Endodermal cell (in vitro differentiated cells): Measurements from ENCODE around the gene SMIM3. TPM values are rescaled to one million over a fixed set of nuclear protein-coding genes. Genes with fewer than 3 reads are reported as not detected.
"Not testable (repeated sequence)": the region's sequence is repeated elsewhere in the genome, so short reads cannot be mapped to it uniquely, and the experiment has no call there.

Experiments
- DNase-seq: peaks from one replicate; pipeline ENCODE4 v3.0.0-alpha.2; 2017
- H3K27ac ChIP-seq: 2 replicates; pipeline ENCODE4 v1.5.1; 2013; ENCODE audit warnings: mild to moderate bottlenecking, low read depth, low read length, moderate library complexity
- H3K27me3 ChIP-seq: 2 replicates; pipeline ENCODE4 v1.6.1; 2013; ENCODE audit warnings: mild to moderate bottlenecking, low read length, moderate library complexity; ENCODE audit not compliant: insufficient read depth, control insufficient read depth, poor library complexity, severe bottlenecking
- H3K36me3 ChIP-seq: 2 replicates; pipeline ENCODE4 v1.7.0; 2013; ENCODE audit warnings: mild to moderate bottlenecking, low read length, moderate library complexity; ENCODE audit not compliant: control insufficient read depth, insufficient read depth
- H3K4me1 ChIP-seq: one replicate; pipeline ENCODE4 v1.7.0; 2013; ENCODE audit warnings: low read length; ENCODE audit not compliant: control insufficient read depth, insufficient read depth
- H3K4me3 ChIP-seq: 2 replicates; pipeline ENCODE4 v1.5.1; 2013; ENCODE audit warnings: mild to moderate bottlenecking, low read length, moderate library complexity
- H3K9ac ChIP-seq: 2 replicates; pipeline ENCODE4 v1.6.1; 2013; ENCODE audit warnings: mild to moderate bottlenecking, low read length, moderate library complexity; ENCODE audit not compliant: poor library complexity, severe bottlenecking; ENCODE audit errors: extremely low read depth
- H3K9me3 ChIP-seq: 2 replicates; pipeline ENCODE4 v1.6.1; 2013; ENCODE audit warnings: mild to moderate bottlenecking, low read length, moderate library complexity; ENCODE audit not compliant: control insufficient read depth
- H3K27ac Mint-ChIP-seq: 2 replicates; pipeline ENCODE4 v1.8.0; 2020; ENCODE audit warnings: mixed read lengths
- H3K27me3 Mint-ChIP-seq: 2 replicates; pipeline ENCODE4 v1.8.0; 2021; ENCODE audit warnings: mild to moderate bottlenecking, mixed read lengths; ENCODE audit not compliant: insufficient read depth
- H3K36me3 Mint-ChIP-seq: 2 replicates; pipeline ENCODE4 v1.8.0; 2020; ENCODE audit warnings: low read depth, mixed read lengths
- H3K4me1 Mint-ChIP-seq: 2 replicates; pipeline ENCODE4 v1.8.0; 2020; ENCODE audit warnings: mixed read lengths
- H3K4me3 Mint-ChIP-seq: 2 replicates; pipeline ENCODE4 v1.8.0; 2020; ENCODE audit warnings: mild to moderate bottlenecking, moderate library complexity, mixed read lengths
- H3K9me3 Mint-ChIP-seq: 2 replicates; pipeline ENCODE4 v1.8.0; 2020; ENCODE audit warnings: mild to moderate bottlenecking, mixed read lengths
- WGBS, 2 experiments: methylation state at CpG; one replicate each; pipeline versions ENCODE4 v1.1.5 to v1.1.7; 2013; ENCODE audit warnings: missing lambda C conversion rate in 2 of 2, mixed read lengths in 1 of 2; ENCODE audit not compliant: insufficient coverage in 1 of 2, insufficient read length in 1 of 2; 5-methylcytosine and 5-hydroxymethylcytosine counted together
- total RNA-seq, 2 donors: library from RNA; stranded (reverse); fragmentation: NEBNext Ultra II Directional in 1 of 2; extraction: Animal tissue kit (Norgen Biotek cat#: 25700) in 1 of 2; gene quantifications; 2 replicates in 1 of 2; 3 replicates in 1 of 2; pipeline ENCODE4 v1.2.1, GENCODE V29; 2021
- TF ChIP-seq, protein P1 (sequence below): fragments of 200-600 bp; sonication (generic); conservative IDR thresholded peaks from 2 replicates; pipeline ENCODE4 v1.5.0; 2021; ENCODE audit warnings: antibody characterized with exemption, mild to moderate bottlenecking

SMIM3 gene
- total RNA-seq, 2 donors from 2014 or later, result 6.3 to 9.0 TPM

DNA sequence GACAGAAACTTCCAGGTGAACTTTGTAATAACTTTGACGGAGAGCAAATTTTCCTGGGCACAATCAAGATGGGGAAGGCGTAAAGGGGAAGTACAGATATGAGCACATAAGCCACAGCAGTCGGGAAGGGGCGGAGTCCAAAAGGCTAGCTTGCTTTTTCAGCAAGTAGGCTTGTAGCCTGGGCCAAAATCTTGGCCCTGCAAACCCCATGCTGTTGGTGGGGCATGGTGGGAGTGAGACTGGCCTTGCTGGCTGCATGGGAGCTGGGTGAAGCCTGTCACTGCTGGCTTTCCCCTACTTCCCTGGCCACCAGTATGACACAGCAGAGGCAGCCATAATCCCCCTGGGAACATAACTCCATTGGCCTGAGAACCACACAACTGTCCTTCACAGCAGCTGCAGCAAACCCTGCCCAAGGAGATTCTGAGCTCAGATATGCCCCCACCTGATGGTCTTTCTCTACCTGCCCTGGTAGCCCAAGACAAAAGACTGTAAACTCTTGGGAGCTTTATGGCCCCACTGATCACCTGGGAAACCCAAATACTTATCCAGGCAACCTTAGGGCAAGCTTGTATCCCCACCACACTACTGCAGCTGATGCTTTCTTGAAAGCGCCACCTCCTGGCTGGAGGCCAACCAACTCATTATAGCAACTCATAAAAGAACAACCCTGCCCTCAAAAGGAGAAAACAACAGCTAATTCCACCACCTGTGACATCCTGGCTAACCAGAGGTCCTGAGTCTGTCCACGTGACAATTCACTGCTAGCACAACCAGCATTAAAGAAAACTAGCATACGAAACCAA, 43.8 kb upstream of the SMIM3 start:
- H3K4me1 Mint-ChIP-seq, result peaks cover 10% of the 10 kb centered on the region
- Histone ChIP-seq H3K9ac (no peak overlapping the region), H3K27me3 (no peaks in the 10 kb centered on the region), H3K4me3 (no peak overlapping the region), H3K27ac (no peak overlapping the region), H3K9me3 (peaks cover 32% of the 10 kb centered on the region), H3K4me1 (no peaks in the 10 kb centered on the region), H3K36me3 (peaks cover 64% of the 10 kb centered on the region)
- no peak for DNase-seq
- no peak overlapping the region for H3K4me3 Mint-ChIP-seq
- TF ChIP-seq, protein P1, sequence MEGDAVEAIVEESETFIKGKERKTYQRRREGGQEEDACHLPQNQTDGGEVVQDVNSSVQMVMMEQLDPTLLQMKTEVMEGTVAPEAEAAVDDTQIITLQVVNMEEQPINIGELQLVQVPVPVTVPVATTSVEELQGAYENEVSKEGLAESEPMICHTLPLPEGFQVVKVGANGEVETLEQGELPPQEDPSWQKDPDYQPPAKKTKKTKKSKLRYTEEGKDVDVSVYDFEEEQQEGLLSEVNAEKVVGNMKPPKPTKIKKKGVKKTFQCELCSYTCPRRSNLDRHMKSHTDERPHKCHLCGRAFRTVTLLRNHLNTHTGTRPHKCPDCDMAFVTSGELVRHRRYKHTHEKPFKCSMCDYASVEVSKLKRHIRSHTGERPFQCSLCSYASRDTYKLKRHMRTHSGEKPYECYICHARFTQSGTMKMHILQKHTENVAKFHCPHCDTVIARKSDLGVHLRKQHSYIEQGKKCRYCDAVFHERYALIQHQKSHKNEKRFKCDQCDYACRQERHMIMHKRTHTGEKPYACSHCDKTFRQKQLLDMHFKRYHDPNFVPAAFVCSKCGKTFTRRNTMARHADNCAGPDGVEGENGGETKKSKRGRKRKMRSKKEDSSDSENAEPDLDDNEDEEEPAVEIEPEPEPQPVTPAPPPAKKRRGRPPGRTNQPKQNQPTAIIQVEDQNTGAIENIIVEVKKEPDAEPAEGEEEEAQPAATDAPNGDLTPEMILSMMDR, result no peak
- peaks cover 87% of the 10 kb centered on the region for H3K36me3 Mint-ChIP-seq
- WGBS, 2 experiments, result 92 to 96% methylated on average over 4 to 7 of the region's 7 CpGs
- no peak overlapping the region for H3K27ac Mint-ChIP-seq
- H3K27me3 Mint-ChIP-seq, result no peaks in the 10 kb centered on the region
- H3K9me3 Mint-ChIP-seq, result peaks cover 30% of the 10 kb centered on the region

DNA sequence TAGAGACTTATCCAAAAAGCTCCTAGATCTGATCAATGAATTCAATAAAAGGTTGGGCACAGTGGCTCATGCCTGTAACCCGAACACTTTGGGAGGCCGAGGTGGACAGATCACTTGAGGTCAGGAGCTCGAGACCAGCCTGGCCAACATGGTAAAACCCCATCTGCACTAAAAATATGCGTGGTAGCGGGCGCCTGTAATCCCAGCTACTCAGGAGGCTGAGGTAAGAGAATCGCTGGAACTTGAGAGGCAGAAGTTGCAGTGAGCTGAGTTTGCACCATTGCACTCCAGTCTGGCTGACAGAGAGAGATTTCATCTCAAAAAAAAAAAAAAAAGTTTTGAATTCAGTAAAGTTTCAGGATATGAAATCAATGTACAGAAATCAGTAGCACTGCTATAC, 39.7 kb upstream of the SMIM3 start:
- H3K27me3 Mint-ChIP-seq, result no peaks in the 10 kb centered on the region
- no peaks in the 10 kb centered on the region for H3K27me3 ChIP-seq
- no peak overlapping the region for H3K4me3 ChIP-seq
- 94 to 96% methylated on average over 7 of the region's 7 CpGs for WGBS, 2 experiments
- no peaks in the 10 kb centered on the region for H3K4me1 ChIP-seq
- no peak overlapping the region for H3K27ac ChIP-seq
- TF ChIP-seq, protein P1, result no peak
- H3K9ac ChIP-seq, result no peak overlapping the region
- H3K4me3 Mint-ChIP-seq, result no peak overlapping the region
- peaks cover 91% of the 10 kb centered on the region for H3K36me3 Mint-ChIP-seq
- no peak for DNase-seq
- peaks cover 49% of the 10 kb centered on the region for H3K36me3 ChIP-seq
- peaks cover 10% of the 10 kb centered on the region for H3K4me1 Mint-ChIP-seq
- peaks cover 43% of the 10 kb centered on the region for H3K9me3 ChIP-seq
- H3K9me3 Mint-ChIP-seq, result peaks cover 51% of the 10 kb centered on the region
- no peak overlapping the region for H3K27ac Mint-ChIP-seq

DNA sequence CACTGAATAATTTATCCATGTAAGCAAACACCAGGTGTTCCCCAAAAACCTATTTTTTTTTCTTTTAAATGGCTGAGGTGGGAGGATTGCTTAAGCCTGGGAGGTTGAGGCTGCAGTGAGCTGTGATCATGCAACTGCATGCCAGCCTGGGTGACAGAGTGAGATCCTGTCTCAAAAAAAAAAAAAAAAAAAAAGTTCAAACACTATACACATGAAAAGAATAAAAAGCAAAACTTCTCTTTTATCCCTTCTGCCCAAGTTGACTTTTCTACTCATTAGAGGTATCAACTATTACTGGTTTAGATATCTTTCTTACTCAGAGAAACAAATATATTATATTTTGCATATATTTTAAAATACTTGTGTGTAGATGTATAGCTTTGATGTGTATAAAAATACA, 37.6 kb upstream of the SMIM3 start:
- Mint-ChIP-seq H3K4me3 (no peak overlapping the region), H3K4me1 (peaks cover 10% of the 10 kb centered on the region), H3K27ac (no peak overlapping the region), H3K36me3 (peaks cover 75% of the 10 kb centered on the region), H3K9me3 (peaks cover 39% of the 10 kb centered on the region), H3K27me3 (no peaks in the 10 kb centered on the region)
- H3K27ac ChIP-seq, result no peak overlapping the region
- TF ChIP-seq, protein P1, result no peak
- H3K4me1 ChIP-seq, result no peaks in the 10 kb centered on the region
- H3K9me3 ChIP-seq, result peaks cover 31% of the 10 kb centered on the region
- H3K4me3 ChIP-seq, result no peak overlapping the region
- H3K9ac ChIP-seq, result no peak overlapping the region
- no peak for DNase-seq
- H3K27me3 ChIP-seq, result no peaks in the 10 kb centered on the region
- H3K36me3 ChIP-seq, result peaks cover 34% of the 10 kb centered on the region

DNA sequence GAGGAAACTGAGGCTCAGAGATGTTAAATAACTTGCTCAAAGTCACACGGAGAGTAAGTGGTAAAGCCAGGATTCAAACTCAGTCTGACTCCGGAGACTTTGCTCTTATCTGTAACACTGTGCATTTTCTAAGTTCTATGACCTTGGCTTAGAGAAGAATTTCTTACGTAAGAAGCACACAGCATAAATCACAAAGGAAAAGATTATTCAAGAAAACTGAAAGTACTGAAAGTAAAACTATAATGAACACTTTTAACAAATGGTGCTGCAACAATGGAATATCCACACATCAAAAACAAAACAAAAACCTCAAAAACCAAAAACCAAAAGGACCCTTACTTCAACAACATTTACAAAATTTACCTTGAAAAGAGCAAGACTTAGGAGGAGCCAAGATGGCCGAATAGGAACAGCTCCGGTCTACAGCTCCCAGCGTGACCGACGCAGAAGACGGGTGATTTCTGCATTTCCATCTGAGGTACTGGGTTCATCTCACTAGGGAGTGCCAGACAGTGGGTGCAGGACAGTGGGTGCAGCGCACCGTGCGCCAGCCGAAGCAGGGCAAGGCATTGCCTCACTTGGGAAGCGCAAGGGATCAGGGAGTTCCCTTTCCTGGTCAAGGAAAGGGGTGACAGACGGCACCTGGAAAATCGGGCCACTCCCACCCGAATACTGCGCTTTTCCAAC, 36.0 kb upstream of the SMIM3 start:
- peaks cover 27% of the 10 kb centered on the region for H3K36me3 ChIP-seq
- H3K27ac ChIP-seq, H3K4me3 Mint-ChIP-seq, H3K9ac ChIP-seq, H3K27ac Mint-ChIP-seq, H3K4me1 Mint-ChIP-seq, DNase-seq, H3K4me3 ChIP-seq, H3K27me3 Mint-ChIP-seq, H3K27me3 ChIP-seq, H3K4me1 ChIP-seq: not testable (repeated sequence)
- 94 to 96% methylated on average over 7 to 14 of the region's 18 CpGs for WGBS, 2 experiments
- H3K9me3 ChIP-seq, result peaks cover 16% of the 10 kb centered on the region
- Mint-ChIP-seq H3K36me3 (peaks cover 59% of the 10 kb centered on the region), H3K9me3 (peaks cover 26% of the 10 kb centered on the region)

DNA sequence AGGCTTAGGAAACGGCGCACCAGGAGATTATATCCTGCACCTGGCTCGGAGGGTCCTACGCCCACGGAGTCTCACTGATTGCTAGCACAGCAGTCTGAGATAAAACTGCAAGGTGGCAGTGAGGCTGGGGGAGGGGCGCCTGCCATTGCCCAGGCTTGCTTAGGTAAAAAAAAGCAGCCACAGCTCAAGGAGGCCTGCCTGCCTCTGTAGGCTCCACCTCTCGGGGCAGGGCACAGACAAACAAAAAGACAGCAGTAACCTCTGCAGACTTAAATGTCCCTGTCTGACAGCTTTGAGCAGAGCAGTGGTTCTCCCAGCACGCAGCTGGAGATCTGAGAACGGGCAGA, 35.4 kb upstream of the SMIM3 start:
- H3K4me3 ChIP-seq, H3K27ac ChIP-seq, H3K4me3 Mint-ChIP-seq, DNase-seq, H3K27ac Mint-ChIP-seq, H3K27me3 Mint-ChIP-seq, H3K4me1 Mint-ChIP-seq, H3K27me3 ChIP-seq, H3K9ac ChIP-seq, H3K4me1 ChIP-seq: not testable (repeated sequence)
- H3K36me3 ChIP-seq, result peaks cover 23% of the 10 kb centered on the region
- Mint-ChIP-seq H3K36me3 (peaks cover 55% of the 10 kb centered on the region), H3K9me3 (peaks cover 26% of the 10 kb centered on the region)
- peaks cover 11% of the 10 kb centered on the region for H3K9me3 ChIP-seq
- WGBS, 2 experiments, result 88 to 96% methylated on average over 5 to 9 of the region's 9 CpGs
